GM04503 (cell line): ENCODE results near the gene TBC1D22B.

Source experiments
- DNase-seq: peaks from one replicate; pipeline ENCODE4 v3.0.0-alpha.2; 2012; ENCODE audit warnings: low read depth

The TBC1D22B gene

DNA sequence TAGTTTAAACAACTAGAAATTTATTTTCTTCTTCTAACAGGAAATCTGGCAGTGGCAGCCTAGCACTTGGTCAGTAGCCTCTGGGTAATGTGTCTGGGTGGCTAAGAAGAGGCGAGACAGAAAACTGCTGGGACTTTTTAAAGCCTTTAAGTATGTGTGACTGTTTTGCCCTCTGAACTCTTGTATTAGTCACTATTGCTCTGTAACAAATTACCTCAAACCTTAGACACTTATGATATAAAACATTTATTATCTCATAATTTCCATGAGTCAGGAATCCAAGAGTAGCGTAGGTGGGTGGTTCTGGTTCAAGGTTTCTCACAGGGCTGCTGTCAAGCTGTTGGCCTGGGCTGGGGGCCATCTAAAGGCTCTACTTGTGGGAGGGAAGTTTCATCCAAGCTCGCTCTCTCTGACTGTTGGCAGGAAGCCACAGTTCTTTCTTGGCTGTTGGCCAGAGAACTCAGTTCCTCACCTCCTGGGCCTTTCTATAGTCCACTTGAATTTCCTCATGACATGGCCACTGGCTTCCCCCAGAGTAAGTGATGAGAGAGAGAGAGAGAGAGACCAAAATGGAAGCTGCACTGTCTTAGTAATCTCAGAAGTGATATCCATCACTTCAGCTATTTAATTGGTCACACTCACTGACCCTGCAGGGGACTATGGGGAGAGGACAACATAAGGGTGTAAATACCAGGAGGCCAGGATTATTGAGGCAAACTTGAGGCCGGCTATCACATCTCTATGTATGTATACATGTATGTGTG, 17.4 kb upstream of the TBC1D22B start:
- DNase-seq, result peak; percentile 89

DNA sequence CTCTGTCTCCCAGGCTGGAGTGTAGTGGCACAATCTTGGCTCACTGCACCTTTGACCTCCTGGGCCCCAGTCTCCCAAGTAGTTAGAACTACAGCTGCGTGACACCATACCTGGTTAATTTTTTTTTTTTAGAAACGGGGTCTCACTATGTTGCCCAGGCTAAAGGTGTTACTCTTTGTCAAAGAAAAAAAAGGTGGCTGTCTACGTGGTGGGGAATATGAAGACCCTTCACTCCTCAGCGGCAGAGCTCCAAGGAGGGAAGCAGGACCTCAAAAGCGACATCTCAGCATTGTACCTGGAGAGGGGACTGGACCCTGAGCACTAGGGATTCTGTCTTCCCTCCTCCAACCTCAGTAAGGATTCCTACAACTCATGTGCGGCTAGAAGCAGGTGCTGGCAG, 16.4 kb upstream of the TBC1D22B start:
- no peak for DNase-seq

DNA sequence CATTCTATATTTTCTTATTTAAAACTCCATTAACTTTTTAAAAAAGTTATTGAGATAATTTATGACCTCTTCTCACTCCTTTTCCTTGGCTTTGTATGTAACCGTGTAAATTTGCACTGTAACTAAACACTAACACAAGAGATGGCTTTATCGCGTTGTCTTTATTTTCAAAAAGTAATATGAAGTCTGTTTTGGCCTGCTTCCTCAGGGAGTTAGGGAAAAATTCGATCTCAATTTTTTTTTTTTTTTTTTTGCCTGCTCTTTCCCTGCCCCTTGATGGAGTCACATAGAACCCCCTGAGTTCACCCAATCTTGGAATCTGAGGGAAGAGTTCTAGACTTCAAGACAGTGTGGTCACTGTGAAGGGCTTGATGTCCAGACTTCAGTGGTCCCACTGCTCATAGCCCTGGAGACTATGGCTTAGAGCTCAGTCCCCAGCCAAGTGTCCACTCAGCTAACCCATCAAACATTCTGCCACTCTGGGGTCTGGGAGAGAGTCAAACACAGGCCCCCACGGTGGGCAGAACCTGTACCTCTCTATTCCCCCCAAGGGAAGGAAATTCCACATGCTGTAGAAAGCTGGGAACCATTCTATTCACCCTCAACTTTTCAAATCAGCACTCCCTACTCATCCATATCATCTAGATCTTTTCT, 15.7 kb upstream of the TBC1D22B start:
- DNase-seq, result no peak

GRCh38 chr6:37242429-37243052, 15.0 kb upstream of the TBC1D22B start:
- DNase-seq, result peak; percentile 96

GRCh38 chr6:37243131-37243815, 14.3 kb upstream of the TBC1D22B start:
- no peak for DNase-seq

DNA sequence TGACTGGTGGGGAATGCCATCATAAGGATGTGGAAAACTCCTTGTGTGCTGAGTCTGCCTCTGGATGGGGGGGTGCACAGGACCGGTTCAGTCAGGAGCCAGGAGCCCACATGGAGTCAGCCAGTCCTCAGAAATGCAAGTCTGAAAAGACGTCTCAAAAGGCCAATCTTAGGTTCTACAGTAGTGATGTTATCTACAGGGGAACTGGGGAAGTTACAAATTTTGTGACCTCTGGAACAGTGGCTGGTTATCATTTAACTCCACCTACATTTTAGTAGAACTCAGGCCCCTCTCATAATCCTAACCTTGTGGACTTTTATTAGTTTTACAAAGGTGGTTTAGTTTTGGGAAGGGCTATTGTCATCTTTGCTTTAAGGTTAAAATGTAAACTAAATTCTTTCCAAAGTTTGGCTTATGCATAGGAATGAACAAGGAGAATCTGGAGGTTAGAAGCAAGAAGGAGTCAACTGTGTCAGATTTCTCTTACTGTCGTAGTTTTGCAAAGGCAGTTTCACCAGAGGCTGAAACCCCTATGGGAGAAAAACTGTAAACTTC, 13.7 kb upstream of the TBC1D22B start:
- DNase-seq, result no peak

DNA sequence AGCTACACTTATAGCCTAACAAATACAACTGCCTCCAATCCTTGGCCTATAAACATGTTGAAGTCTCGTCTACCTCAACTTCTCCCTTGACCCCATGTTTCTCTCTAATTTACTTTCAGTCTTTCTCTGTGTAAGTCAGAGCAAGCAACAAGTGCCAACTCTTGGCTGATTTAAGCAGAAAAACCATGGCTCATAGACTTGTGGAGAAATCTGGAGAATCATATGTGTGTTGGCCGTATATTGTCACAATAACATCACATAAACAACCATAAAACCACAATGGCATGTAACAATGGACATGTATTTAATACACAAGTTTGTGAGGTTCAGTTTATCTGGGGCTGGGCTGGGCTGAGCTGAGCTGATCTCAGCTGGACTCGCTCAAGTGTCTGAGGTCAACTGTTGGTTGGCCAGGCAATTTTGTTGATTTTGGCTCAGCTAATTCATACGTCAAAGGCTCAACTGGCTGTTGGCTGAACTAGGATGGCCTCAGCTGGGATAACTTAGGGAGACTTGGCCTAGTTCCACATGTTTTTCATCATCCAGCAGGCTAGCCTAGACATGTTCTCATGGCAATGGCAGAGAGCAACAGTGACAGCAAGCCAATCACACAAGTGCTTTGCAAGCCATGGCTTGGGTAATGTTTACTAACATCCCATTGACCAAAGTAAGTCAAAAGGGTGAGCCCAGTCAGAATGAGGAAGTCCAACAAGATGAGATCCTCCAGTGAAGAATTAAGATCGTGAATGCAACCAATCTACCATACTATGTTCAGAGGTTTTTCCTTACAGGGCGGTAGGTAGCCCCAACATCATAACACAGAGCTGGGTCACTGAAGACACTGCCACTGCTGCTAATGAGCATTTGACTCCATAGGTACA, 12.9 kb upstream of the TBC1D22B start:
- peak; percentile 100 for DNase-seq

- no peak for DNase-seq
Measured at GRCh38 chr6:37251211-37251780, 6.3 kb upstream of the TBC1D22B start.

GRCh38 chr6:37253486-37254007, 4.0 kb upstream of the TBC1D22B start:
- DNase-seq, result no peak

- DNase-seq, result no peak
Measured at GRCh38 chr6:37254881-37255280, 2.7 kb upstream of the TBC1D22B start.

DNA sequence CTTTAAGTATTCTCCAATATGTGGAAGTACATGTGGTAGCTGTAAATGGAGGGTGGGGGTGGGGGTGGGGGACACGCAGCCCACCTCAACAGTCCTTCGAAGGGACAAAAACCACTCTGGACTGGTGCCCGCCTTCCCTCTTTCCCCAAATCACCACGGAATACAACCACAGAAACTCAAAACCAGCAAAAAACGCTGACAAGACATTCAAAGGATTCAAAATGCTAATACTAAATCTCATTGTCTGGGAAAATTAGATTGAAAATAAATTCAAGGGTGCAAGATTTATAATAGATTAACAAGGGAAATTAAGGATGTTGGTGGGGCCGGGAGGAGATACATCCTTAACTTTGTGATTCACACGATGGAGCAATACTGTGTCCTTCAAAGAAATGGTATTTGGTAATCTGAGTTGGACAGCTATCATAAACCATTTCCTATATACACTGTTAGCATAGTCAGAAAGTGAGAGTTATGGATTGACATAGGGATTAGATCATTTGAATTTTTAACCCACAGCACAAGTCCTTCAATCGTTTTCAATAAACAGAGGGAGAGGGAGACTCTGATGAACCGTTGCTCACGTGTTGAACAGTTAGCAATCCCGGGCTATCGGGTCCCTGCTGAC, 766 bp upstream of the TBC1D22B start:
- DNase-seq, result no peak

DNA sequence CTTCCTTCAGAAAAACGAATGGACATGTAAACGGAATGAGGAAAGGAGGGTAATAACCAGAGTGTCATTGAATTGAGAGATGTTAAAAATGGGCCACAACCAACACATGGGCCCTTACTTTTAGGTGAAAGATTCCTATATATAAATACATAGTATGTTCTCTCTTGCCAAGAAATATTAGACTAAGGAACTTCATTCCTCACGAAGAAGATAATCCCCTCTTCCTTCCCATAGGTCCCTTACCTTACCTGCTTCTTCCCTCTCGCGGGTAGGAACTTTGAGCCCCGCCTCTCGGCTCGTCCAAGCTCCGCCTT, 295 bp upstream of the TBC1D22B start:
- no peak for DNase-seq

GRCh38 chr6:37258405-37259105, 983 bp downstream of the TBC1D22B start:
- no peak for DNase-seq

GRCh38 chr6:37259191-37259590, 1.6 kb downstream of the TBC1D22B start:
- DNase-seq, result no peak

- no peak for DNase-seq
Measured at GRCh38 chr6:37260040-37260439, 2.5 kb downstream of the TBC1D22B start.

DNA sequence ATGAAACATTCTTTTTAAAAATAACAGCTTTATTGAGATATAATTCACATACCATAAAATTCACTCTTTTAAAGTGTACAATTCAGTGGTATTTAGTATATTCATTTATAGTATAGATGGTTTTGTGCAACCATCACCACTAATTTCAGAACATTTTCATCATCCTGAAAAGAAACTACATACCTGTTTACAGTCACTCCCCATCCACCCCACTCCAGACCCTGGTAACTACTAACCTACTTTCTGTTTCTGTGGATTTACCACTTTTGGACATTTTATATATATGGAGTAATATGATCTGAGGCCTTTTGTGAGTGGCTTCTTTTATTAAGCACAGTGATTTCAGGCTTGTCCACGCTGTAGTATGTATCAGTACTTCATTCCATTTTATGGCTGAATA, 2.9 kb downstream of the TBC1D22B start:
- DNase-seq, result no peak

DNA sequence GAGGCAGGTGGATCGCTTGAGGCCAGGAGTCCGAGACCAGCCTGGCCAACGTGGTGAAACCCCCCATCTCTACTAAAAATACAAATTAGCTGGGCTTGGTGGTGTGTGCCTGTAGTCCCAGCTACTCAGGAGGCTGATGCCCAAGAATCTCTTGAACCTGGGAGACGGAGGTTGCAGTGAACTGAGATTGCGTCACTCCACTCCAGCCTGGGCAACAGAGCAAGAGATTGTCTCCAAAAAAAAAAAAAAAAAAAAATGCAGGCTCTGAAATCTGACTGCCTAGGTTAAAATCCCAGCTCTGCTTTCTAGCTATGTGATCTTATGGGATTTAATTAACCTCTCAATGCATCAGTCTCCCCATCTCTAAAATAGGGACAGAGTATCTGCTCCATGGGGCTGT, 3.6 kb downstream of the TBC1D22B start:
- DNase-seq, result no peak

DNA sequence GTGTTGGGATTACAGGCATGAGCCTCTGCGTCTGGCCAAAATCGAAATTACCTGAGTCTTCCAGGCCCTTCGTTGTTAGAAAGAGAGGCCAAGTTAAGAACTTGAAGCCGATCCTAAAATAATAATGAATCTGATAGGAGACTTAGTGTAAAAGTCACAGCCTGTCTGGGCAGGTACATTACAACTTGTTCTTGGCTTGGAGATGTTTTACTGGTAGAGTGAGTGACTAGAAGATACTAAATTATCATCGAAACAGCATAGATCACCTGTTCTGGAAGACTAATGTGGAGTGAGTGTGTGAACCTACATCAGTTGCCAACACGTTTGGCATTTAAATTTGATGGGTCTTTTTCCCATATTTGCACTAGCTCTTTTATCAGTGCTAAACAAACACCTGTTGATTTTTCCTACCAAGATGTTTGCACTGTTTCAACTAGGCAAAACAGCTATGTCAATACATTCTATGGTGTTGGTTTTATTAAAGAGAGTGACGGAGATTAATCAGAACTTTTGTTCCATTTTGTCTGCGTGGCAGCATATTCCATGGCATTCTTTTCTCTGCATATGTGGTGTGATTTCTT, 5.0 kb downstream of the TBC1D22B start:
- DNase-seq, result no peak

- DNase-seq, result no peak
Measured at GRCh38 chr6:37265001-37265400, 7.4 kb downstream of the TBC1D22B start.

- DNase-seq, result no peak
Measured at GRCh38 chr6:37265860-37266259, 8.3 kb downstream of the TBC1D22B start.
